Measurements from ENCODE around the gene CDK5RAP3.

GRCh38 chr17:48001197-48001596, 30.3 kb downstream of the CDK5RAP3 start:
- no peak for TF ChIP-seq POLR2AphosphoS5 (IDR thresholded peaks at IDR 0.05; ENCODE audit: low read depth, low read length)
- TF ChIP-seq POLR2A (IDR thresholded peaks at IDR 0.05; ENCODE audit: low read depth, low read length) = no peak
